Hindlimb muscle (tissue), 1 donor: Measurements from ENCODE around the gene IST1. TPM values are rescaled to one million over a fixed set of nuclear protein-coding genes. Genes with fewer than 3 reads are reported as not detected.
"Not testable (repeated sequence)": the region's sequence is repeated elsewhere in the genome, so short reads cannot be mapped to it uniquely, and the experiment has no call there.

Source experiments
- DNase-seq: peaks from one replicate; pipeline ENCODE4 v3.0.0-alpha.2; 2013
- polyA plus RNA-seq: library from polyadenylated mRNA; unstranded; fragments of 120-200 nt; gene quantifications from one replicate; pipeline ENCODE4 v1.2.1, GENCODE V29; 2013; ENCODE audit not compliant: insufficient read length

The IST1 gene
- polyA plus RNA-seq, 1 donor = 154 TPM

GRCh38 chr16:71882505-71883167 is 12.7 kb upstream of the IST1 start:
- DNase-seq = peak; percentile 63

GRCh38 chr16:71883168-71883848 is 12.0 kb upstream of the IST1 start:
- peak; percentile 33 for DNase-seq

GRCh38 chr16:71883849-71884638 is 11.3 kb upstream of the IST1 start, which contains the start of gene ZNF821:
Gene ZNF821 (minus strand): TSS chr16:71884182. CDS start chr16:71879946, 4,236 bp downstream.
- DNase-seq = peak; percentile 88

DNA sequence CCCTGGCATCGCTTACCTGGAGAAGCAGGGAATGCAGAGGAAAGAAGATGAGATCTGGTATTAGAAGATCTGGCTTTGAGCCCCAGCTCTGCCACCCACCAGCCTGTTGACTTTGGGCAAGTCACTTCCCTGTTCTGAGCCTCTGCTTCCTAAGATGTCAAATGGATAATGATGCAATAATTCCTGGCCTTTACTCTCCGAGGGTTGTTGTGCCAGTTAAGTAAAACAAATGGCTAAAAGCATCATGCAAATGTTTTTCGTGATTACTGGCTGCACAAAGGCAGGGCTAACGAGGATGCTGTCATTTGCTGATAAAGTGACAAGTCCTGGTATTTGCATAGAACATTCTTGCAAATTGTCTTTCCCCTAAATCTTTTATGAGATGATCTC is 10.1 kb upstream of the IST1 start:
- DNase-seq = no peak

GRCh38 chr16:71889147-71889546 is 6.2 kb upstream of the IST1 start:
- no peak for DNase-seq

DNA sequence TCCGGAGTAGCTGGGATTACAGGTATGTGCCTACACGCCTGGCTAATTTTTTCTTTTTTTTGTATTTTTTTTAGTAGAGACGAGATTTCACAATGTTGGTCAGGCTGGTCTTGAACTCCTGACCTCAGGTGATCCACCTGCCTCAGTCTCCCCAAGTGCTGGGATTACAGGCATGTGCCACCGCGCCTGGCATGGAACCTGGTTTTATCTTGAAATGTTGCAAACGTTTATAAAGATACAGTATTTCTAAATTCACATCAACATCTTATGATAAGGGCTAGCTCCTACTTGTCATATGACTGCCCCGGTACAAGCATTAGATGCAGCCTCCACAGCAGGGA is 1.5 kb upstream of the IST1 start:
- DNase-seq = no peak

DNA sequence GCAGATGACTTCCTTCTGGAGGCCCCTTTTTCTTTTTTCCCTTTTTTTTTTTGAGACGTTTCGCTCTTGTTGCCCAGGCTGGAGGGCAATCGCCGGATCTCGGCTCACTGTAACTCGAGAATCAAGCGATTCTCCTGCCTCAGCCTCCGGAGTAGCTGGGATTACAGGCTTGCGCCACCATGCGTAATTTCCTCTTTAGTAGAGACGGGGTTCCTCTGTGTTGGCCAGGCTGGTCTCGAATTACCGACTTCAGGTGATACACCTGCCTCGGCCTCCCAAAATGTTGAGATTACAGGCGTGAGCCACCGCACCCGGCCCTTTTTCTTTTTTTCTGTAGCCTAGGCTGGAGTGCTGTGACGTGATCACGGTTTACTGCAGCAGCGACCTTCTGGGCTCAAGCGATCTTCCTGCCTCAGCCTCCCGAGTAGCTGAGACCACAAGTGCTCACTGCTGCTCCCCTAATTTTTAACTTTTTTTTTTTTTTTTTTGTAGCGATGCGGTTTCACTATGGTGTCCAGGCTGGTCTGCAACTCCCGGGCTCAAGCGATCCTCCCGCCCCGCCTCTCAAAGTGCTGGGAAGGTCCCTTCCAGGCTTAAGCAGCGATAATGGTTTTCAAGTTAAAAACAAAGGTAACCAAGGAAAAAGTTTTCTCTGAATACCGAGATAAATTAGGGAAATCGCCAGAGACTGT is 956 bp upstream of the IST1 start:
- peak; percentile 31 for DNase-seq

- DNase-seq = peak; percentile 21
Observed at GRCh38 chr16:71895679-71896365, 491 bp downstream of the IST1 start.

GRCh38 chr16:71896764-71897368 is 1.5 kb downstream of the IST1 start:
- DNase-seq = no peak

DNA sequence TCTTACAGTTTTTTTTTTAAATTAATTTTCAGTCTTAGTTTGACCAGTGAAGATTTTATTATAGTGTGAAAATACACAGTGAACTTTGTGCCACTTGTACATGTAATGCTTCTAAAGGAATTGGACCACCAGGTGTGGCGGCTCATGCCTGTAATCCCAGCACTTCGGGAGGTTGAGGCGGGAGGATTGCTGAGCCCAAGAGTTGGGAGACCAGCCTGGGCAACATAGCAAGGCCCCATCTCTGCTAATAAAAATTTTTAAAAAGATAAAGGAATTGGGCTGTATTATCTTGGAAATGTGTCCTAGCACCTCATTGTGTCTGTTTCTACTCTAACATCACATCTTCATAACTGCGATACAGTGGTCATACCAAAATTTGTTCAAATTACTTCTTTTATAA is 3.8 kb downstream of the IST1 start:
- DNase-seq = no peak

GRCh38 chr16:71902656-71903365 is 7.5 kb downstream of the IST1 start:
- no peak for DNase-seq

DNA sequence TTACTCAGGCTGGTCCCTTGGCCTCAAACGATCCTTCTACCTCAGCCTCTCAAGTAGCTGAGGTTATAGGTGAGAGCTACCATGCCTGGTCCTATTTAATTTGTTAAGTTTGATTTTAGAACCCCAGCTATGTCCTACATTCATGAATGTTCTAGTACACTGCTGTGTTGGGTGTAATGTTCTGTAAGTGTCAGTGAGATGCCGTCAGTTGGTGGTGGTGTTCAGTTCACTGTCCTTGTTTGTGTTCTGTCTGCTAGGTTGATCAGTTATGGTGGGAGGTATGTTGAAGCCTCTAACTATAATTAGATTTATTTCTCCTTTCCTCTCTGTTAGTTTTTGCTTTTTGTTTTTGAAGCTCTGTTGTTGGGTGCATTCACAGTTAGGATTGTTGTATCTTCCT is 8.3 kb downstream of the IST1 start:
- DNase-seq = no peak

GRCh38 chr16:71904239-71904638 is 8.9 kb downstream of the IST1 start:
- no peak for DNase-seq

DNA sequence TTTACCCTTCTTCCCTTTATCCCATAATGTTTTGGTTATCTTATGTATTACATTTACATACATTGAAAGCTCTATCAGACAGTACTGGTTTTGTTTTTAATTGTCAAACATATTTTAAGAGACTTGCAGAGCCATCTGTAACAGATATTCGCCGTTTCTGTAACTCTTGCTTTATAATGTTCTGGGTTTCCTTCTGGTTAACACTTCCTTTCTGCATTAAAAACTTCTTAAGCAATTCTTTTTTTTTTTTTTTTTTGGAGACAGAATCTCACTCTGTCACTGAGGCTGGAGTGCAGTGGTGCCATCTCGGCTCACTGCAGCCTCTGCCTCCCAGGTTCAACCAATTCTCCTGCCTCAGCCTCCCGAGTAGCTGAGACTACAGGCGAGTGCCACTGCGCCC is 10.4 kb downstream of the IST1 start:
- not testable (repeated sequence) for DNase-seq

- DNase-seq = no peak
Observed at GRCh38 chr16:71911121-71911520, 15.8 kb downstream of the IST1 start.

DNA sequence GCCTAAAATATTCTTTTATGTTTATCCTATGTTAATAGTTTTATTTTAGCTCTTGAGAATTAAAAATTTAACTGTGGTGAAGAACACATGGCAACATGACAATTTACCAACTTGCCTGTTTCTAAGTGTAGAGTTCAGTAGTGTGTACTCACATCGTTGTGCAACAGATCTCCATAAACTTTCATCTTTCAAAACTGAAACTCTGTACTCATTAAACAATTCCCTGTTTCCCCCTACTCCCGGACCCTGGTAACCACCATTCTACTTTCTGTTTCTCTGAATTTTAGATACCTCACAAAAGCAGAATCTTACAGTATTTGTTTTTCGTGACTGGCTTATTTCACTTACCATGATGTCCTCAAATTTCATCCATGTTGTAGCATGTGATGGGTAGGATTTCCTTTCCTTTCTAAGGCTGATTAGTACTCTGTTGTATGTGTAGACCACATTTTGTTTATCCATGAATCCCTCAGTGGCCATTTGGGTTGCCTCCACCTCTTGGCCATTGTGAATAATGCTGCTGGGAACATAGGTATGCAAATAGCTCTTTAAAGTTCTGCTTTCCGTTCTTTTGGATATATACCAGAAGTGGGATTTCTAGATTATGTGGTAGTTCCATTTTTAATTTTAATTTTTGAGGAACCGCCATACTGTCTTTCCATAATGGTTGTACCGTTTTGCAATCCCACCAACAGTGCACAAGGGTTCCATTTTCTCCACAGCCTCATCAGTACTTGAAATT is 17.4 kb downstream of the IST1 start:
- no peak for DNase-seq

GRCh38 chr16:71914802-71915201 is 19.5 kb downstream of the IST1 start:
- DNase-seq = no peak

DNA sequence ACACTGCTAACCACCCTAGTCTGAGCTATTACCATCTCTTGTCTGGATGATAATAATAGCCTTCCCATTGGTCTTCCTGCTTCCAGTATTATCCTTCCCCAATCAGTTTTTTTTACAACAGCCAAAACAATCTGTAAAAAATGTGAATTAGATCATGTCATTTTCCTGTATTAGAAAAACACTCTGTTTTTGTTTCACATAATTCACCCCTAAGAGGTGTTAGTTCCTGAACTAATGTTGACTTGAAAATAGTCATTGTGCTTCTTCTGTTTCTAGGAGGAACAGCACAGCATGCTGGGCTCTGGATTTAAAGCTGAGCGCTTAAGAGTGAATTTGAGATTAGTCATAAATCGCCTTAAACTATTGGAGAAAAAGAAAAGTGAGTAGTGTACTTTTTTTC is 20.0 kb downstream of the IST1 start:
- no peak for DNase-seq

- no peak for DNase-seq
Observed at GRCh38 chr16:71916397-71916920, 21.1 kb downstream of the IST1 start.

GRCh38 chr16:71917900-71918299 is 22.6 kb downstream of the IST1 start:
- no peak for DNase-seq
